Activated naive CD4-positive, alpha-beta T cell treated with anti-CD3 and anti-CD28 coated beads for 36 hours (primary cell): ENCODE data around the gene PRAME. TPM values are rescaled to one million over a fixed set of nuclear protein-coding genes. Genes with fewer than 3 reads are reported as not detected.
"Not testable (repeated sequence)": the region's sequence is repeated elsewhere in the genome, so short reads cannot be mapped to it uniquely, and the experiment has no call there.

Experiments used
- CTCF ChIA-PET: fragments of 350-600 bp; sonication (Branson Sonifier 250); formaldehyde crosslinking; loops from one replicate; lab custom pipeline; 2021; ENCODE audit warnings: antibody characterized with exemption; lab: Charles Lee
- DNase-seq: peaks from one replicate; pipeline ENCODE4 v3.0.0-alpha.2; 2020
- H3K27ac Mint-ChIP-seq: one replicate; pipeline ENCODE4 v1.8.0; 2021; ENCODE audit warnings: mild to moderate bottlenecking, mixed read lengths
- H3K27me3 Mint-ChIP-seq: one replicate; pipeline ENCODE4 v1.8.0; 2021; ENCODE audit warnings: low read depth, mixed read lengths
- H3K36me3 Mint-ChIP-seq: one replicate; pipeline ENCODE4 v1.8.0; 2021; ENCODE audit warnings: low read depth, mixed read lengths
- H3K4me1 Mint-ChIP-seq: one replicate; pipeline ENCODE4 v1.8.0; 2021; ENCODE audit warnings: low read depth, mixed read lengths
- H3K4me3 Mint-ChIP-seq: one replicate; pipeline ENCODE4 v1.8.0; 2021; ENCODE audit warnings: mild to moderate bottlenecking, moderate library complexity, mixed read lengths
- H3K9me3 Mint-ChIP-seq: one replicate; pipeline ENCODE4 v1.8.0; 2021; ENCODE audit warnings: mixed read lengths
- intact Hi-C: fragments of 100-400 bp; cut with micrococcal nuclease; formaldehyde crosslinking; loops from one replicate; pipeline ENCODE4 v1.15.1; 2023
- total RNA-seq, 2 experiments: library from RNA; stranded (reverse); gene quantifications; one replicate each; pipeline ENCODE4 v1.2.3, GENCODE V29; 2021

PRAME gene
- total RNA-seq, 2 experiments from 2014 or later = not detected

DNA sequence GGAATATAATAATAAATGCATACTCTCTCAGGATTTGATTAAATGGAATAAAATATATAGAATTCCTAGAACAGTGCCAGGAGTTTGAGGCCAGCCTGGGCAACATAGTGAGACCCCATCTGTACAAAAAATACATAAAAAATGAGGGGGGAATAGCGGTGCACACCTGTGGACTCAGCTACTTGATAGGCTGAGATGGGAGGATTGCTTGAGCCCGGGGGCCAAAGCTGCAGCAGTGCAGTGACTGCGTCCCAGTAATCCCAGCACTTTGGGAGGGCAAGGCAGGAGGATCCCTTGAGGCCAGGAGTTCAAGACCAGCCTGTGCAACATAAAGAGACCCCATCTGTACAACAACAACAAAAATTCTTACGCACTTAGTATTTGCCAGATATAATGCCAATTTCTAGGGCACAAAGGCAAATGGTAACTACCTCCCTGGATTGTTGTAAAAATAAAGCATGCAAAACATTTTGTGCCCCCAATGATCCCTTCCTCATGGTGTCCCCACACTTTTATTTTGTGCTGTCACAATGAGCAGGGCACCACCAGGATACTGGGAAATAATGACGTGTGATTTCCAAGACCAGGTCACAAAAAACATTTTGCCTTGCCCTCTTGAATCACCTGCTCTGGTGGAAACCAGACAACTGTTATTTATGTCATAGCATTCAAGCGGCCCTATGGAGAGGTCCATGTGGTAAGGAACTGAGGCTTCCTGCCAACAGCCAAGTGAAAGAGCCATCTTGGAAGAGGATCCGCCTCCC, 20.7 kb downstream of the PRAME start:
- no peaks in the 10 kb centered on the region for H3K4me1 Mint-ChIP-seq

GRCh38 chr22:22536916-22537315, 22.1 kb downstream of the PRAME start:
- Mint-ChIP-seq H3K27ac (no peak overlapping the region), H3K4me3 (no peak overlapping the region), H3K9me3 (no peaks in the 10 kb centered on the region), H3K4me1 (no peaks in the 10 kb centered on the region), H3K27me3 (peaks cover 3% of the 10 kb centered on the region), H3K36me3 (no peaks in the 10 kb centered on the region)
- intact Hi-C loops = no loop called here
- DNase-seq = no peak
- CTCF ChIA-PET = interaction anchor here (1.2 kb wide), 1 partner anchor 24 kb away, joined by 3 read pairs; no protein-coding TSS in a partner anchor

More for the DNA sequence above, 20.7 kb downstream of the PRAME start:
- H3K9me3 Mint-ChIP-seq = no peaks in the 10 kb centered on the region
- CTCF ChIA-PET = interaction anchor here (0.9 kb wide), 1 partner anchor 16 kb away, joined by 4 read pairs; no protein-coding TSS in a partner anchor
- H3K36me3 Mint-ChIP-seq = no peaks in the 10 kb centered on the region
- H3K27me3 Mint-ChIP-seq = peaks cover 3% of the 10 kb centered on the region
- H3K27ac Mint-ChIP-seq = no peak overlapping the region
- no peak overlapping the region for H3K4me3 Mint-ChIP-seq
- intact Hi-C loops = no loop called here
- DNase-seq = no peak

- no peaks in the 10 kb centered on the region for H3K4me1 Mint-ChIP-seq
Observed at GRCh38 chr22:22536515-22536914, 22.6 kb downstream of the PRAME start.

GRCh38 chr22:22535662-22536061, 23.4 kb downstream of the PRAME start:
- intact Hi-C loops = no loop called here
- no peak for DNase-seq
- Mint-ChIP-seq H3K4me1 (no peaks in the 10 kb centered on the region), H3K27me3 (no peaks in the 10 kb centered on the region), H3K4me3 (no peak overlapping the region), H3K9me3 (no peaks in the 10 kb centered on the region), H3K27ac (no peak overlapping the region), H3K36me3 (no peaks in the 10 kb centered on the region)
- CTCF ChIA-PET = no interaction called here

More at GRCh38 chr22:22536515-22536914, 22.6 kb downstream of the PRAME start:
- Mint-ChIP-seq H3K9me3 (no peaks in the 10 kb centered on the region), H3K27ac (no peak overlapping the region), H3K4me3 (no peak overlapping the region), H3K27me3 (peaks cover 3% of the 10 kb centered on the region), H3K36me3 (no peaks in the 10 kb centered on the region)
- CTCF ChIA-PET = interaction anchor here (1.2 kb wide), 1 partner anchor 25 kb away, joined by 3 read pairs; no protein-coding TSS in a partner anchor
- intact Hi-C loops = no loop called here
- no peak for DNase-seq

GRCh38 chr22:22534604-22535415, 24.3 kb downstream of the PRAME start:
- DNase-seq = no peak
- H3K4me3 Mint-ChIP-seq = no peak overlapping the region
- H3K4me1 Mint-ChIP-seq = no peaks in the 10 kb centered on the region
- H3K36me3 Mint-ChIP-seq = no peaks in the 10 kb centered on the region
- H3K9me3 Mint-ChIP-seq = no peaks in the 10 kb centered on the region
- no peak overlapping the region for H3K27ac Mint-ChIP-seq
- intact Hi-C loops = no loop called here
- CTCF ChIA-PET = no interaction called here
- H3K27me3 Mint-ChIP-seq = no peaks in the 10 kb centered on the region

GRCh38 chr22:22533863-22534262, 25.2 kb downstream of the PRAME start:
- no peaks in the 10 kb centered on the region for H3K27me3 Mint-ChIP-seq
- no peak overlapping the region for H3K4me3 Mint-ChIP-seq
- H3K4me1 Mint-ChIP-seq = no peaks in the 10 kb centered on the region
- CTCF ChIA-PET = no interaction called here
- intact Hi-C loops = no loop called here
- no peak overlapping the region for H3K27ac Mint-ChIP-seq
- no peaks in the 10 kb centered on the region for H3K9me3 Mint-ChIP-seq
- H3K36me3 Mint-ChIP-seq = no peaks in the 10 kb centered on the region
- DNase-seq = no peak

- Mint-ChIP-seq H3K27ac (no peak overlapping the region), H3K9me3 (no peaks in the 10 kb centered on the region), H3K4me1 (no peaks in the 10 kb centered on the region), H3K27me3 (no peaks in the 10 kb centered on the region), H3K4me3 (no peak overlapping the region), H3K36me3 (no peaks in the 10 kb centered on the region)
- CTCF ChIA-PET = interaction anchor here (1.1 kb wide), 1 partner anchor 9 kb away, joined by 3 read pairs; no protein-coding TSS in a partner anchor
- DNase-seq = no peak
- intact Hi-C loops = no loop called here
Observed at GRCh38 chr22:22533417-22533816, 25.6 kb downstream of the PRAME start.

DNA sequence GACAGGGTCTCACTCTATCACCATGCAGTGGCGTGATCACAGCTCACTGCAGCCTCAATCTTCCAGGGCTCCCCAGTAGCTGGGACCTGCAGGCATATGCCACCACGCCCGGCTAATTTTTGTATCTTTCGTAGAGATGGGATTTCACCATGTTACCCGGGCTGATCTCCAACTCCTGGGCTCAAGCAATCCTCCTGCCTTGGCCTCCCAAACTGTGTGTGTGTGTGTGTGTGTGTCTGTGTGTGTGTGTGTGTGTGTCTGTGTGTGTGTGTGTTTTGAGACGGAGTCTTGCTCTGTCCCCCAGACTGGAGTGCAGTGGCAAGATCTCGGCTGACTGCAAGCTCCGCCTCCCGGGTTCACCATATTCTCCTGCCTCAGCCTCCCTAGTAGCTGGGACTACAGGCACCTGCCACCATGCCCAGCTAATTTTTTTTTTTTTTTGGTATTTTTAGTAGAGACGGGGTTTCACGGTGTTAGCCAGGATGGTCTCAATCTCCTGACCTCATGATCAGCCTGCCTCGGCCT, 26.5 kb downstream of the PRAME start:
- H3K27me3 Mint-ChIP-seq, H3K27ac Mint-ChIP-seq, H3K9me3 Mint-ChIP-seq, H3K4me3 Mint-ChIP-seq, intact Hi-C loops, H3K36me3 Mint-ChIP-seq, DNase-seq, H3K4me1 Mint-ChIP-seq: not testable (repeated sequence)
- CTCF ChIA-PET = interaction anchor here (0.7 to 1.1 kb wide), 2 partner anchors 10 to 380 kb away, joined by 3 to 4 read pairs; no protein-coding TSS in a partner anchor

DNA sequence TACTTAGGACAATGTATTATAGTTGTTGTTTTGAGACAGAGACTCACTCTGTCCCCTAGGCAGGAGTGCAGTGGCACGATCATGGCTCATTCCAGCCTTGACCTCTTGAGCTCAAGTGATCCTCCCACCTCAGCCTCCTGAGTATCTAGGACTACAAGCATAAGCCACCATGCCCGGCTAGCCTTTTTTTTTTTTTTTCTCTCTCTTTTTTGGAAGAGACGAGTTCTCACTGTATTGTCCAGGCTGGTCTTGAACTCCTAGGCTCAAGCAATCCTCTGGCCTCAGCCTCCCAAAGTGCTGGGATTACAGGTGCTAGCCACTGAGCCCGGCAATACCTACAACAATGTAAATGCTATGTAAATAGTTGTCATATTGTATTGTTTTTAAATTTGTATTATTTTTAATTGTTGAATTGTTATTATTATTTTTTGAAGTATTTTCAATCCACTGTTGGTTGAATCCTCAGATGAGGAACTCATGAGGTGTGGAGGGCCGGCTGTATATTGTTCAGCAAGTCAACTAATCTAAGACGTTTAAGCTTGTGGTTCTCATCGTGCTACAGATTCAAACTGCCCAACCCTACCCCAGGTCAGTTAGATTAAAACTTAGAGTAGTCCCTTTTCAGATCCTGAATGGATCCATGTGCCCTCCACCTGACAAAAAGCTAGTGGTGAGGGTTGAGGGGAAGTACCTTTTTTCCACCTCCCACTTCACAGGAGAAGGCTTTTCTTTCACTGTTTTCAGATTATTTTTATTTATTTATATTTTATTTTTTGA, 27.1 kb downstream of the PRAME start:
- H3K9me3 Mint-ChIP-seq = peaks cover 2% of the 10 kb centered on the region
- CTCF ChIA-PET = interaction anchor here (0.6 to 1.1 kb wide), 4 partner anchors 10 to 380 kb away, joined by 3 to 4 read pairs (median 3); no protein-coding TSS in a partner anchor
- H3K4me3 Mint-ChIP-seq = no peak overlapping the region
- no peak for DNase-seq
- H3K27me3 Mint-ChIP-seq = no peaks in the 10 kb centered on the region
- H3K4me1 Mint-ChIP-seq = no peaks in the 10 kb centered on the region
- H3K27ac Mint-ChIP-seq = no peak overlapping the region
- H3K36me3 Mint-ChIP-seq = no peaks in the 10 kb centered on the region
- intact Hi-C loops = no loop called here

DNA sequence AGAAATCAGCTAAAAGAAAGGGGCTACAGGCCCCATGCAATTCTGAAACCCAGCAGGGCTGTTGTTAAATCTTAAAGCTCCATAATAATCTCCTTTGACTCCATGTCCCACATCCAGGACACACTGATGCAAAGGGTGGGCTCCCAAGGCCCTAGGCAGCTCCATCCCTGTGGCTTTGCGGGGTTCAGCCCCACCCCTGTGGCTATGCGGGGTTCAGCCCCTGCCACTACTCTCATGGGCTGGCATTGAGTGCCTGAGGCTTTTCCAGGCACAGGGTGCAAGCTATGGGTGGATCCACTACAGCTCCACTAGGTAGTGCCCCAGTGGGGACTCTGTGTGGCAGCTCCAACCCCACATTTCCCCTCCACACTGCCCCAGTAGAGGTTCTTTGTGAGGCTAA, 30.3 kb downstream of the PRAME start:
- Mint-ChIP-seq H3K36me3 (no peaks in the 10 kb centered on the region), H3K9me3 (peaks cover 2% of the 10 kb centered on the region), H3K27me3 (peaks cover 9% of the 10 kb centered on the region), H3K4me3 (no peak overlapping the region), H3K27ac (no peak overlapping the region), H3K4me1 (no peaks in the 10 kb centered on the region)
- intact Hi-C loops = no loop called here
- CTCF ChIA-PET = interaction anchor here (0.7 kb wide), 1 partner anchor 65 kb away, joined by 3 read pairs; no protein-coding TSS in a partner anchor
- no peak for DNase-seq

DNA sequence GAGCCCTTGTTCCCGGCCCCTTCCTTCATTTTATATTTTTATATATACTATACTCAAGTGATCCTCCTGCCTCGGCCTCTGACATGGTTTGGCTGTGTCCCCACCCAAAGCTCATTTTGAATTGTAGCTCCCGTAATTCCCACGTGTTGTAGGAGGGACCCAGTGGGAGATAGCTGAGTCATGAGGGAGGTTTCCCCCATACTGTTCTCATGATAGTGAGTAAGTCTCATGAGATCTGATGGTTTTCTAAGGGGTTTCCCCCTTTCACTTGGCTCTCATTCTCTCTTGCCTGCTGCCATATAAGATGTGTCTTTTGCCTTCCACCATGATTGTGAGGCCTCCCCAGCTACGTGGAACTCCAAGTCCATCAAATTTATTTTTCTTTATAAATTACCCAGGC, 31.8 kb downstream of the PRAME start:
- no peaks in the 10 kb centered on the region for H3K36me3 Mint-ChIP-seq
- no peak overlapping the region for H3K27ac Mint-ChIP-seq
- intact Hi-C loops = no loop called here
- H3K9me3 Mint-ChIP-seq = peaks cover 2% of the 10 kb centered on the region
- CTCF ChIA-PET = no interaction called here
- peaks cover 13% of the 10 kb centered on the region for H3K27me3 Mint-ChIP-seq
- no peak overlapping the region for H3K4me3 Mint-ChIP-seq
- DNase-seq = no peak
- H3K4me1 Mint-ChIP-seq = no peaks in the 10 kb centered on the region
